Measurements from ENCODE around the gene RUSC1. TPM values are rescaled to one million over a fixed set of nuclear protein-coding genes. Genes with fewer than 3 reads are reported as not detected.

The RUSC1 gene
- total RNA-seq, 1 donor from 2014 or later = 17.1 TPM

DNA sequence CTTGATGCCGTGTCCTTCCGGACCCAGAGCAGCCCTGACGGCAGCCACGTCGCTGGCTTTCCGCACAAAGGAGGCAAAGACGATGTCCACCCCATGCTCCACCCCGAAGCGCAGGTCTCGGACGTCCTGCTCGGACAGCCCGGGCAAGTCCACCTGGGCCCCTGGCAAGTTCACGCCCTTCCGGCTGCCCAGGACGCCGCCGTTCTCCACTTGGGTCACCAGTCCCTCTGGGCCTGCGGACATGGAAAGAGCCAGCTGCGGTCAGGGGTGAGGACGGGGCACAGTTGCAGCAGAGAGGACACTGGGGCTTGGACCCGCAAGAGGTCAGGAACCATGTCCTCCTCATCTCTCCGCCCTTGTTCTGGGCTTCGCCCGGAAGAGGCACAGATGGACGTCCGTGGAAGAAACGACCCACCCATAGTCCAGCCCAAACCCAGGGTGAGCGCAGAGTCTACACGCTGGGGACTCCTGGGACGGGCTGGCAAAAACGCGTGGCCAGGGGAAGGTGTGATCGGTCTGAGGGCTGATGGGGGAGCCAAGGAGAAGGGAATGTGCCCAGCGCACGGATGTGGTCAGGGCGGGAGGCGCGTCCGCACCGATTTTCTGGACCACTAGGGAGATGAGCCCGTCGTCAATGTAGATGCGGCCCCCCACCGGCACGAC, 26.0 kb upstream of the RUSC1 start:
- no peak for DNase-seq (ENCODE audit: low spot score)

DNA sequence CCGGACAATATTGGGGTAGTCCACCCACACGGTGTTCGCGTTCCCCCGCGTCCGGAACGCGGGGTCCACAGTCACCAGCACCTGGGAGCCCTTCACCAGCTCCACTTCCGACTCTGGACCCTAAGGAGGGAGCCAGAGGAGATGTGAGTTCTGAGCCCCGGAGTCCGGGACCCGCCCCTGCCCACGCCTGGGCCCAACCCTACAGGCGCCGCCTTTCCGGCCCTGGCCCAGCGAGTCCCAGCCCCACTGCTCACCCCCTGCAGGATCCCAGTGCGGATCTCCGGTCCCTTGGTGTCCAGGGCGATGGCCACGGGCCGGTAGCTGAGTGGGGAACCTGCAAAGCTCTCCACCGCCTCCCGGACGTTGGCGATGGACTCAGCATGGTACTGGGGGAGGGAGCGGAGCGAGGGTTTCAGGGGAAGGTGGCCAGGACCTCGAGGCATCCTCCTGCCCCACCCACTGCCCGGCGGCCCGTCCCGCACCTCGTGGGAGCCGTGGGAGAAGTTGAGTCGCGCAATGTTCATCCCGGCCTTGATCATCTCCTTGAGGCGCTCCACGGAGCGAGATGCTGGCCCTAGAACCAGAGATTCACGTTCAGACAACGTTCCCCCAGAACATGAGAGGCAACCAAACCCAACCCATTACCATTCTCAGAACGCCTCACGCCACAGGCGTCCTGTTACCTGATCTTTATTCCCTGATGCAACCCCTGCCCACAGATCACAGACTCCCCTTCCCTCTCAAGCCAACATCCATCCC, 25.3 kb upstream of the RUSC1 start:
- DNase-seq (ENCODE audit: low spot score) = no peak

DNA sequence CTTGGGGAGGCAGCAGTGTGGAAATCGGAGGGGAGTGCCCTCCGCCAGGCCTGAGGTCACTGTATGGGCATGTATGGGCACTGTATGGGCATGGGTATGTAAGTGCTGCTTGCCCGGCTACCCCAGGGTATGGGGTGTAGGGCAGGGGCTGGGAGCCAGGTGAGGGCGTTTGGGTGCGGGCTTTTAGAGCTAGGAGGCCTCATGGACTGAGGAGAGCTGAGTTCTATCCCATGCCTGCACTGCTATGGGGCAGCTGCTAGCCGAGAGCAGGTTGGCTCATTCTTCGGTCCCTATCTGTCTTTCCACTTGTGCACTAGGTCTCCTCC, 24.8 kb upstream of the RUSC1 start:
- DNase-seq (ENCODE audit: low spot score) = no peak

GRCh38 chr1:155296661-155297060, 24.0 kb upstream of the RUSC1 start:
- no peak for DNase-seq (ENCODE audit: low spot score)

- DNase-seq (ENCODE audit: low spot score) = no peak
These were observed 23.3 kb upstream of the RUSC1 start for GRCh38 chr1:155297384-155297783.

DNA sequence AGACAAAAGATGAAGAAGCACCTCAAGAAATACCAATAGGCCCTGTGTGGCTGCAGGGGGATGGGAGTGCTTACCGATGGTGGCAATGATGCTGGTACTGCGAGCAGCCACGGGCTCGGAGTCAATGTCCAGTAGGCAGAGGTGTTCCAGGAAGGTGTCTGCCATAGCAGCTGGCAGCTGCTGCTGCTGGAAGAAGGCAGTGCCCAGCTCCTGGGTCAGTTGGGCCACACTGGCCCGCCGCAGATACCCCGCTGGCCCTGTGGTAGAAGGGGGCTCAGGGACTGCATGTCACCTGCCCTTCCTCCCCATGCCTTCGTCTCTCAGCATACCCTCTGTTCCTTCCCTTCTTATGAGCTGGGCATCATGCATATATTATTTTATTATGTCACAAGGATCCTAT, 20.7 kb upstream of the RUSC1 start:
- DNase-seq (ENCODE audit: low spot score) = no peak

- DNase-seq (ENCODE audit: low spot score) = no peak
These were observed 20.0 kb upstream of the RUSC1 start for GRCh38 chr1:155300553-155301329.

GRCh38 chr1:155301342-155301841, 19.3 kb upstream of the RUSC1 start, which contains the start of gene PKLR:
Gene PKLR, minus strand, starts transcription at chr1:155301438. Its CDS starts 43 bp downstream, at chr1:155301395.
- no peak for DNase-seq (ENCODE audit: low spot score)

- no peak for DNase-seq (ENCODE audit: low spot score)
These were observed 16.1 kb upstream of the RUSC1 start for GRCh38 chr1:155304558-155305063.

DNA sequence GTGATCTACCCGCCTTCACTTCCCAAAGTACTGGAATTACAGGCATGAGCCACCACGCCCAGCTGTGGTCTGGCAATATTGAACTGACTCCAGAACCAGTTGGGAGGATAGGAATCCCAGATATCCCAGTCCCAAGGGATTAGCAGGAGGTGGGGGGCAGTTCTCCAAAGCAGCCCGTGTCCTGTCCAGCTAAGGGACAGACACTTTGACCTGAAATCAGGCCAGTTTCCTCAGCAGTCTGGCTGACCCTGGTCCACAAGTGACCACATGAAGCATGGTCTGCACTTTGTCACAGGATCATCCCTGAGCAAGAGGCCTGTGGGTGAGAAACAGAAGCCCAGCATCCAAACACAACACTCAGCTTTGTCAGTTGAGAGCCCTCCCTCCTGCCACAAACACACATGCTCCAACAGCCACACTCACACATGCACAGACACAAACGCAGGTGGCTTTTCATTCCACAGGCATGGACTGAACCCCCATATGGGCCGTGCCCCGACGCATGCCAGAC, 14.8 kb upstream of the RUSC1 start:
- DNase-seq (ENCODE audit: low spot score) = peak; percentile 14

- peak; percentile 60 for DNase-seq (ENCODE audit: low spot score)
These were observed 13.4 kb upstream of the RUSC1 start for GRCh38 chr1:155307247-155307740.

DNA sequence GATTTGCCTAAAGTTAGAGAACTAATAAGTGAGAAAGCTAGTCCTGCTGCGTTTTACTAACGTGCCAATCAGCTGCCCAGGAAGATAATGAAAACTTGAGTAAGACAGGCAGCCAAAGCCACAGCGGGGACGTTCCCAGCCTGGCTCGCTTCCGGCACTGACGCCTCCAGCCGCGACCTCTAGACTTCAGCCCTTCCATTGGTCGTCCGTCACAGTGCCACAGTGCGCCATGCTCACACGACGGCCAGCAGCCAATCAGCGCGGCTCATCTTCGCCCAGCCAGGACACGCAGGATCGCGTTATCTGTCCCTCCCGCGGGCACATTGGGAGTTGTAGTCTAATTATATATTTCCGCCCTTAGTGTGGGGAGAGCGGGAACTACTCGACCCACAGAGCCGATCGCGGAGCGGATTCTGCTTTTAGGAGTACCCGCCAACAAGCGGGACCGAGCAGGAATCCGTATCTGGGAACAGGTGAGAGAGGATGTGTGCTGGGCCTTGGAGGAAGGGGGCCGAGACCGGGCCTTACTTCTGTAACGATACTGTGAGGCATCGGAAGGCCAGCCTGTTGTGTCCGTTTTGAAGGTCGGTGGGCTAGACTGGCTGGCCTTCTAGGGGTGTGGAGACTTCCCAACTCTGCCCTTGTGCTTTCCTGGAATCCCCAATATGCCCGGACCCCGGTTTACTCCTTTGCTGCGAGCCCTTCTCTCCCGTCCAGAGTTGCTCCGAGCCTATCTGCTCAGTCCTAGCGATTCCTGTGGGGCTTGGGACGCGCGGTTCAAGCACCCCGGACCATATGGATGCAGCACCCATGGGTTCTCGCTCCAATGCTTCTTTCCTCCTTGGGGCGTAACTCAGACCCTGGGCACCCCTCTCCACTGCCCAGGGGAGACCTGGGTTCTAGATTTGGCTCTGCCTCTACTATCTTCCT, 11.9 kb upstream of the RUSC1 start, which contains the start of gene FDPS:
Gene FDPS, plus strand, starts transcription at position 374 of the 930 bp plus-strand sequence. CDS start 924 bp downstream, outside the sequence.
- DNase-seq (ENCODE audit: low spot score) = peak; percentile 100

DNA sequence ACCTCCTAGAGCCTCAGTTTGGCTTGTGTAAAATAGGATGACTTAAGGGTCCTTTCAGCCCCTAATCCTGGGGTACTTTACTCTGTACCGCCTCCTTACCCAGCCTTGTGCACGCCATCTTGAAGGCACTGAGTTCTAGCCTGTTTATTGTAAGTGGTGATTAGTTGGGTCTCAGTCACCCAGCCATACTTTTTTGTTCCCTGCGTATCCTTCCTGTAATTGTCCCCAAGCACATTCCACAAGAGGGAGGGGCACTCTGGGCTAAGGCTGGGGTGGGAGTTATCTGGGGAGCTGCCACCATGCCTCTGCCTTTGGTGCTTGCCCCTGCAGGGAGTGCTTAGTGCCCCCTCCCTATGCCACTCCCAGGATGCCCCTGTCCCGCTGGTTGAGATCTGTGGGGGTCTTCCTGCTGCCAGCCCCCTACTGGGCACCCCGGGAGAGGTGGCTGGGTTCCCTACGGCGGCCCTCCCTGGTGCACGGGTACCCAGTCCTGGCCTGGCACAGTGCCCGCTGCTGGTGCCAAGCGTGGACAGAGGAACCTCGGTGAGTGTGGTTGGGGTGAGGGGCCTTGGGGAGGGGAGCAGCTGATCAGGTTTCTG, 11.2 kb upstream of the RUSC1 start:
- peak; percentile 25 for DNase-seq (ENCODE audit: low spot score)

- DNase-seq (ENCODE audit: low spot score) = no peak
These were observed 7.4 kb upstream of the RUSC1 start for GRCh38 chr1:155313261-155313660.

DNA sequence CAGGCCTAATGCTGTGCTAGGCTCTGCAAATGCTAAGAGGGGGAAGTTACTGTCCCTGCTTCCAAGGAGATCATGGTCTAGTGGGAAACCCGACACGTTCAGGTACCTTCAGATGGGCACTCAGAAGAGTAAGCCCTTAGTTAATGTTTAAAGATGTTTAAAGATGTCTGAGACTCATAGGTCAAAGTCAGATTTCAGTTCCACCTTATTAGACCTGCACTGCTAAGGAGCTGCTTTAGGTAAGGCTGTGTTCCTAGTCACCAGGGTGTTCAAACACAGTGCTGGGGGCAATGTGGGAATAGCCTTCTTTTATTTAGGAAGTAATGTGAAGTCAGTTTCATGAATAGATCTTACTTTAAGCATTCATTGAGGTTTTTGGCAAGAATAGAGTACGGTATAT, 3.8 kb upstream of the RUSC1 start:
- no peak for DNase-seq (ENCODE audit: low spot score)

DNA sequence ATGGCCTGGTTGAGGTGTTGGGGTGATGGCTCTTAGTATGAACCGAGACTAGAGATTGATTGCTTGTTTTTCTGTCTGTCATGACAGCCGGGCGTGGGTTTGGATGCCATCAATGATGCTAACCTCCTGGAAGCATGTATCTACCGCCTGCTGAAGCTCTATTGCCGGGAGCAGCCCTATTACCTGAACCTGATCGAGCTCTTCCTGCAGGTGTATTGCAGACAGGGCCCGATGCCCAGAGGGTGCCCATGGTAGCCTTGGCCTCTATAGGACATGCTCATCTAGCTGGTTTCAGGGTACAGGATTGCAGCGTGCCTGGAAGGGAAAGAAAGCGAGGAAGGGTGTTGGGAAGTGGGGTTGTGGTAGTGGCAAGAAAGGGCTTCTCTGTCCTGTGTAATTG, 2.6 kb upstream of the RUSC1 start:
- DNase-seq (ENCODE audit: low spot score) = no peak

- no peak for DNase-seq (ENCODE audit: low spot score)
These were observed 1.2 kb upstream of the RUSC1 start for GRCh38 chr1:155319536-155319935.

DNA sequence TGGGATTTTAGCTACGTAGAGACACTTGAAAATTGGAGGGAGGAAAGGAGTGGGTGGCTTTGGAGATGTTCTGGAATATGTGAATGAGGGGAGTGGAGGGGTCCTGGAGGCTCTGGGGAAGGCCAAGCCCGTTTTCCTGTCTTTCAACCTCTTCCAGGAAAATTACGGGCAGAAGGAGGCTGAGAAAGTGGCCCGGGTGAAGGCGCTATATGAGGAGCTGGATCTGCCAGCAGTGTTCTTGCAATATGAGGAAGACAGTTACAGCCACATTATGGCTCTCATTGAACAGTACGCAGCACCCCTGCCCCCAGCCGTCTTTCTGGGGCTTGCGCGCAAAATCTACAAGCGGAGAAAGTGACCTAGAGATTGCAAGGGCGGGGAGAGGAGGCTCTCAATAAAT, 442 bp upstream of the RUSC1 start:
- DNase-seq (ENCODE audit: low spot score) = peak; percentile 8

DNA sequence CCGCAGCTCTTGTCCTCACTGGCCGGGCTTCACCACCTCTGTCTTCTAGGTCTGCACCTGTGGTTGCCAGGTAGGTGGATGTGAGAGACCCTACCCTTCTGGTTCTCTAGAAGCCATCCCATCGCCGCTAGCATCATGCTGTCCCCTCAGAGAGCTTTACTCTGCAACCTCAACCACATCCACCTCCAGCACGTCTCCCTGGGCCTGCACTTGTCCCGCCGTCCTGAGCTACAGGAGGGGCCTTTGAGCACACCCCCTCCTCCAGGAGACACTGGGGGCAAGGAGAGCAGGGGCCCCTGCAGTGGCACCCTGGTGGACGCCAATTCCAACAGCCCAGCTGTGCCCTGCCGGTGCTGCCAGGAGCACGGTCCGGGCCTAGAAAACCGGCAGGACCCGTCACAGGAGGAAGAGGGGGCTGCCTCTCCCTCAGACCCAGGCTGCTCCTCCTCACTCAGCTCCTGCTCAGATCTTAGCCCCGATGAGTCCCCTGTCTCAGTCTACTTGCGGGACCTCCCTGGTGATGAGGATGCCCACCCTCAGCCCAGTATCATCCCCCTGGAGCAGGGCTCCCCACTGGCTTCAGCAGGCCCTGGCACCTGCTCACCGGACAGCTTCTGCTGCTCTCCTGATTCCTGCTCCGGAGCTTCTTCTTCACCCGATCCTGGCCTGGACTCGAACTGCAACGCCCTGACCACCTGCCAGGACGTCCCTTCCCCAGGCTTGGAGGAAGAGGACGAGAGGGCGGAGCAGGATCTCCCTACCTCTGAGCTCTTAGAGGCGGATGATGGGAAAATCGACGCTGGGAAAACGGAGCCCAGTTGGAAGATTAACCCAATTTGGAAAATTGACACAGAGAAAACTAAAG, 1.2 kb downstream of the RUSC1 start:
- DNase-seq (ENCODE audit: low spot score) = peak; percentile 32

Measured in umbilical cord (tissue), 2 donors.